Parathyroid adenoma (tissue), 2 donors: ENCODE results near the gene GPR18.

Experiments
- H2AFZ ChIP-seq: fragments of 300-600 bp; sonication (generic); one replicate; pipeline ENCODE4 v1.7.0; 2017; ENCODE audit warnings: antibody characterized with exemption, mild to moderate bottlenecking
- H3K27ac ChIP-seq: fragments of 300-600 bp; sonication (generic); one replicate; pipeline ENCODE4 v1.7.0; 2017
- H3K27me3 ChIP-seq: fragments of 300-600 bp; sonication (generic); one replicate; pipeline ENCODE4 v1.7.0; 2017; ENCODE audit warnings: low read length; ENCODE audit not compliant: control insufficient read depth, insufficient read depth
- H3K36me3 ChIP-seq: fragments of 300-600 bp; sonication (generic); one replicate; pipeline ENCODE4 v1.7.0; 2017; ENCODE audit warnings: low read length; ENCODE audit not compliant: control insufficient read depth, insufficient read depth
- H3K4me1 ChIP-seq: fragments of 300-600 bp; sonication (generic); one replicate; pipeline ENCODE4 v1.7.0; 2017; ENCODE audit warnings: control low read depth
- H3K4me2 ChIP-seq: fragments of 300-600 bp; sonication (generic); one replicate; pipeline ENCODE4 v1.7.0; 2017; ENCODE audit warnings: low read length
- H3K4me3 ChIP-seq: fragments of 300-600 bp; sonication (generic); one replicate; pipeline ENCODE4 v1.7.0; 2017; ENCODE audit warnings: low read depth, low read length
- H3K79me2 ChIP-seq: fragments of 300-600 bp; sonication (generic); one replicate; pipeline ENCODE4 v1.7.0; 2017; ENCODE audit warnings: control low read depth
- H3K9ac ChIP-seq: fragments of 300-600 bp; sonication (generic); one replicate; pipeline ENCODE4 v1.7.0; 2017; ENCODE audit warnings: mild to moderate bottlenecking
- H3K9me3 ChIP-seq: fragments of 300-600 bp; sonication (generic); one replicate; pipeline ENCODE4 v1.7.0; 2017; ENCODE audit warnings: low read length; ENCODE audit not compliant: control insufficient read depth
- CTCF ChIP-seq: fragments of 300-600 bp; sonication (generic); IDR thresholded peaks from one replicate; pipeline ENCODE4 v1.7.0; 2017; ENCODE audit warnings: antibody characterized with exemption, mild to moderate bottlenecking
- donor health status: primary hyperparathyroidism.

GPR18 gene

DNA sequence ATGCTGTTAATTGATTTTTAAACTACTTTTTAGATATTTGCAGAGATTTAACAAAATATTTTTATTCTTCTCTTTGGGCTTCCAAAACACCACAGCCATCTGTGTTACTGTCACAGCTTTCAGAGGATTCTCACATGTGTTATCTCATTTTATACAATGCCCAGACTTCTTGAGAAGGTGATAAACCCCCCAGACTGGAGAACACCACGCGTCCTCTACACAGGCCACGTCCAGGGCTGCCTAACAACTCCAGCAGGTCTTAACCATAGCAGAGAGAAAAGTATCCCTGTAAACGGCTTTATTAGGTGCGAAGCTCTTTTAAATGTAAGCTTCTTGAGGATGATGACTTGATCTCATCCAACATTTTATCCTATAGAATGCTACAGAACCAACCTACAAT is 47.0 kb upstream of the GPR18 start:
- no peak overlapping the region for H3K4me2 ChIP-seq
- no peaks in the 10 kb centered on the region for H3K36me3 ChIP-seq
- no peak overlapping the region for H3K27ac ChIP-seq
- H2AFZ ChIP-seq = no peak overlapping the region
- H3K4me3 ChIP-seq = no peak overlapping the region
- H3K27me3 ChIP-seq = no peaks in the 10 kb centered on the region
- no peaks in the 10 kb centered on the region for H3K4me1 ChIP-seq
- H3K9ac ChIP-seq = no peak overlapping the region
- no peaks in the 10 kb centered on the region for H3K9me3 ChIP-seq
- H3K79me2 ChIP-seq = no peaks in the 10 kb centered on the region
- no peak for TF ChIP-seq CTCF

DNA sequence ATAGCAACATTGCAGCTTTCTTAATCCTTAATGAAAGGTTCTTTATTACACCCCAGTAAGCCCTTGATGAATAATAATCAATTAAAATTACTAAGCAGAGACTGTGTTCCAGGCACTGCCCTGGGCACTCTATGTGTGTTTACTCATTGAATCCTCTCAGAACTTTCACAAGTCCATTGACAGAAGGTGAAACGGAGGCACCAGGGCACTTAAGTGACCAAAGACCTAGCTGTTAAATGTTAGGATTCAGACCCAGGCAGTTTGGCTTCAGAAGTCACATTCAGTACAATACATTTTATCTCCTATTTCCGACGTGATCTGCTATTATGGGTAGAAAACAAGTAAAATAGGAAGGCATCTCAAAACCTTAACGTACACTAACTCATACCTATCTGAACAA is 46.4 kb upstream of the GPR18 start:
- Histone ChIP-seq H3K4me1 (no peaks in the 10 kb centered on the region), H2AFZ (no peak overlapping the region), H3K4me2 (no peak overlapping the region), H3K27me3 (no peaks in the 10 kb centered on the region), H3K9me3 (no peaks in the 10 kb centered on the region), H3K4me3 (no peak overlapping the region), H3K36me3 (no peaks in the 10 kb centered on the region), H3K9ac (no peak overlapping the region), H3K27ac (no peak overlapping the region), H3K79me2 (no peaks in the 10 kb centered on the region)
- TF ChIP-seq CTCF = no peak

GRCh38 chr13:99303863-99304521 is 45.8 kb upstream of the GPR18 start:
- no peak overlapping the region for H3K4me2 ChIP-seq
- H3K4me3 ChIP-seq = no peak overlapping the region
- H3K9ac ChIP-seq = no peak overlapping the region
- H3K79me2 ChIP-seq = no peaks in the 10 kb centered on the region
- TF ChIP-seq CTCF = no peak
- H2AFZ ChIP-seq = no peak overlapping the region
- no peaks in the 10 kb centered on the region for H3K4me1 ChIP-seq
- no peaks in the 10 kb centered on the region for H3K27me3 ChIP-seq
- H3K9me3 ChIP-seq = no peaks in the 10 kb centered on the region
- H3K27ac ChIP-seq = no peak overlapping the region
- H3K36me3 ChIP-seq = no peaks in the 10 kb centered on the region

GRCh38 chr13:99302637-99303505 is 44.7 kb upstream of the GPR18 start:
- Histone ChIP-seq H3K27me3 (no peaks in the 10 kb centered on the region), H3K9ac (no peak overlapping the region), H3K79me2 (no peaks in the 10 kb centered on the region), H3K27ac (no peak overlapping the region), H3K4me3 (no peak overlapping the region), H3K4me2 (no peak overlapping the region), H2AFZ (no peak overlapping the region), H3K9me3 (no peaks in the 10 kb centered on the region), H3K36me3 (no peaks in the 10 kb centered on the region), H3K4me1 (no peaks in the 10 kb centered on the region)
- TF ChIP-seq CTCF = no peak
